Sigmoid colon (tissue), 7 donors: ENCODE measurements around the gene MGAT5. TPM values are rescaled to one million over a fixed set of nuclear protein-coding genes. Genes with fewer than 3 reads are reported as not detected.

ENCODE experiments used
- DNase-seq: peaks from one replicate; pipeline ENCODE4 v3.0.0-alpha.2; 2019
- H3K27ac ChIP-seq, 4 donors: fragments of 200-600 bp; sonication (generic); one replicate each; pipeline ENCODE4 v1.5.1; 2016 to 2019; ENCODE audit warnings: mild to moderate bottlenecking in 1 of 4
- H3K27me3 ChIP-seq, 3 donors: fragments of 200-600 bp; sonication (generic); one replicate each; pipeline ENCODE4 v1.5.1; 2019; ENCODE audit warnings: mild to moderate bottlenecking in 1 of 3
- H3K36me3 ChIP-seq, 4 donors: fragments of 200-600 bp; sonication (generic); one replicate each; pipeline ENCODE4 v1.5.1; 2016 to 2019
- H3K4me1 ChIP-seq, 4 donors: fragments of 200-600 bp; sonication (generic); one replicate each; pipeline ENCODE4 v1.5.1; 2017 to 2019
- H3K4me3 ChIP-seq, 4 donors: fragments of 200-600 bp; sonication (generic); one replicate each; pipeline ENCODE4 v1.5.1; 2017 to 2019; ENCODE audit warnings: mild to moderate bottlenecking in 2 of 4, moderate library complexity in 1 of 4
- H3K9me3 ChIP-seq, 4 donors: fragments of 200-600 bp in 3 of 4; sonication (generic) in 3 of 4; one replicate each; pipeline versions ENCODE4 v1.5.1 to v1.6.1; 2013 to 2019
- CTCF ChIP-seq, 4 experiments: fragments of 450-650 bp in 3 of 4; fragments of 200-600 bp in 1 of 4; IDR thresholded peaks; one replicate each; pipeline ENCODE4 v1.5.1; 2016 to 2019; ENCODE audit warnings: antibody characterized with exemption in 4 of 4, mild to moderate bottlenecking in 3 of 4, moderate library complexity in 2 of 4
- EP300 ChIP-seq, 4 donors: sonication (generic); formaldehyde crosslinking; IDR thresholded peaks; one replicate each; pipeline ENCODE4 v1.6.1; 2017; ENCODE audit warnings: antibody characterized with exemption in 4 of 4
- POLR2A ChIP-seq, 2 donors: fragments of 450-650 bp; IDR thresholded peaks; one replicate each; pipeline ENCODE4 v1.6.1; 2016; ENCODE audit warnings: antibody characterized with exemption in 2 of 2, mild to moderate bottlenecking in 2 of 2, moderate library complexity in 2 of 2
- POLR2AphosphoS5 ChIP-seq, 4 donors: sonication (generic); formaldehyde crosslinking; IDR thresholded peaks; one replicate each; pipeline ENCODE4 v1.6.1; 2017; ENCODE audit warnings: antibody characterized with exemption in 4 of 4
- WGBS, 2 donors: extraction: QIAGEN DNeasy Blood & Tissue Kit; methylation state at CpG; one replicate each; pipeline ENCODE4 v1.1.7; 2013; 5-methylcytosine and 5-hydroxymethylcytosine counted together
- intact Hi-C: fragments of 100-400 bp; cut with DNase I; formaldehyde crosslinking; loops from one replicate; pipeline ENCODE4 v1.15.1; 2023
- polyA plus RNA-seq, 3 donors: library from polyadenylated mRNA; stranded (reverse); fragments of 200-250 nt; gene quantifications; one replicate each; pipeline ENCODE4 v1.2.3, GENCODE V29; 2013
- total RNA-seq, 4 donors: library from RNA; depleted of rRNA; stranded (reverse); fragments of >200 nt; gene quantifications; one replicate each; pipeline ENCODE4 v1.1.0, GENCODE V29; 2016
- donor health status: healthy with polysubstance abuse.
- donor health status: Bipolar disorder and iron deficiency.
- donor health status: healthy.

Gene MGAT5
- total and polyA plus RNA-seq, 7 donors = 3.0 to 42.4 (median 30.3) TPM

- Histone ChIP-seq H3K4me1 (no peaks in the 10 kb centered on the region), H3K36me3 (no peaks in the 10 kb centered on the region), H3K27ac (no peak overlapping the region), H3K9me3 (no peaks in the 10 kb centered on the region), H3K4me3 (no peak overlapping the region), H3K27me3 (no peaks in the 10 kb centered on the region)
- TF ChIP-seq CTCF (IDR thresholded peaks at IDR 0.05) = no peak
- no peak for TF ChIP-seq POLR2A (IDR thresholded peaks at IDR 0.05)
- TF ChIP-seq POLR2AphosphoS5 (IDR thresholded peaks at IDR 0.05) = no peak
- no peak for TF ChIP-seq EP300 (IDR thresholded peaks at IDR 0.05)
- intact Hi-C loops = no loop called here
- WGBS, 2 donors = 86 to 89% methylated on average over 4 of the region's 4 CpGs
- no peak for DNase-seq
Measured at GRCh38 chr2:134479696-134480330, 225.9 kb downstream of the MGAT5 start.

- Histone ChIP-seq H3K36me3 (no peaks in the 10 kb centered on the region), H3K4me1 (no peaks in the 10 kb centered on the region), H3K4me3 (no peak overlapping the region), H3K9me3 (no peaks in the 10 kb centered on the region), H3K27ac (no peak overlapping the region), H3K27me3 (no peaks in the 10 kb centered on the region)
- WGBS, 2 donors = 90% methylated on average over 6 of the region's 6 CpGs
- no peak for TF ChIP-seq POLR2A (IDR thresholded peaks at IDR 0.05)
- TF ChIP-seq EP300 (IDR thresholded peaks at IDR 0.05) = no peak
- TF ChIP-seq CTCF (IDR thresholded peaks at IDR 0.05) = no peak
- TF ChIP-seq POLR2AphosphoS5 (IDR thresholded peaks at IDR 0.05) = no peak
- intact Hi-C loops = no loop called here
- DNase-seq = no peak
Measured at GRCh38 chr2:134482131-134482723, 228.4 kb downstream of the MGAT5 start.

- 86 to 91% methylated on average over 15 of the region's 15 CpGs for WGBS, 2 donors
- intact Hi-C loops = no loop called here
Measured at GRCh38 chr2:134482766-134483340, 229.0 kb downstream of the MGAT5 start.

GRCh38 chr2:134489732-134490384 lies 236.0 kb downstream of the MGAT5 start:
- no peak overlapping the region for H3K27ac ChIP-seq
- 80 to 87% methylated on average over 11 of the region's 11 CpGs for WGBS, 2 donors
- H3K9me3 ChIP-seq = no peaks in the 10 kb centered on the region
- intact Hi-C loops = no loop called here
- H3K36me3 ChIP-seq = no peaks in the 10 kb centered on the region
- H3K4me1 ChIP-seq = no peaks in the 10 kb centered on the region
- H3K4me3 ChIP-seq = no peak overlapping the region
- DNase-seq = no peak
- no peak for TF ChIP-seq CTCF (IDR thresholded peaks at IDR 0.05)
- no peak for TF ChIP-seq POLR2AphosphoS5 (IDR thresholded peaks at IDR 0.05)
- TF ChIP-seq EP300 (IDR thresholded peaks at IDR 0.05) = no peak
- TF ChIP-seq POLR2A (IDR thresholded peaks at IDR 0.05) = no peak
- no peaks in the 10 kb centered on the region for H3K27me3 ChIP-seq

More at GRCh38 chr2:134482766-134483340, 229.0 kb downstream of the MGAT5 start:
- H3K4me1 ChIP-seq = no peaks in the 10 kb centered on the region
- H3K36me3 ChIP-seq = no peaks in the 10 kb centered on the region
- H3K27me3 ChIP-seq = no peaks in the 10 kb centered on the region
- H3K27ac ChIP-seq = no peak overlapping the region
- no peak overlapping the region for H3K4me3 ChIP-seq
- DNase-seq = no peak
- no peaks in the 10 kb centered on the region for H3K9me3 ChIP-seq
- TF ChIP-seq CTCF (IDR thresholded peaks at IDR 0.05) (no peak), EP300 (IDR thresholded peaks at IDR 0.05) (no peak), POLR2AphosphoS5 (IDR thresholded peaks at IDR 0.05) (no peak), POLR2A (IDR thresholded peaks at IDR 0.05) (no peak)
